GM18909 (cell line): ENCODE data around the gene DPY19L3.
A peak's percentile ranks its signal among the peaks of the same experiment; 100 is the strongest.
"Not testable (repeated sequence)": the region's sequence is repeated elsewhere in the genome, so short reads cannot be mapped to it uniquely, and the experiment has no call there.

Experiments
- ATAC-seq: cut with Tn5 transposase; IDR thresholded peaks from one replicate; pipeline ENCODE4 v1.9.1; 2021; ENCODE audit warnings: mild to moderate bottlenecking; ENCODE audit not compliant: unreplicated experiment, poor library complexity

The DPY19L3 gene

DNA sequence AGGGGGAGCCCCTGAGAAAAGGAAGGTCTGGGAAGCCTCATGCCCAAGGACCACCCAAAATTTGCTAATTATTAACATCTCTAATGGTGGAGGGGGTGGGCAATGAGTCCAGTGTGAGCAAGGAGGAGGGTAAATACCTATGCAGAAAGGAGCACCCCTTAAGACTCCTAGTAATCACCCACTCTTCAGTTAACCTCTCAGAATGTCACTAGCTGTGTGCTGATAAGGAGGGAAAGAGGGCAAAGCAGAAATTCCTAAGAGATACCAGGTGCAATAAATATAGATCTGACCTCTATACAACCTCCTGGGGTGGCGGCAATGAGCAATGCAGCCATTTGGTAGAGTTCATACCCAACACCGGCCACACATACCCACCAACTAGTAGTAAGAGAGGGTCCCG is 12.7 kb upstream of the DPY19L3 start:
- no peak for ATAC-seq

DNA sequence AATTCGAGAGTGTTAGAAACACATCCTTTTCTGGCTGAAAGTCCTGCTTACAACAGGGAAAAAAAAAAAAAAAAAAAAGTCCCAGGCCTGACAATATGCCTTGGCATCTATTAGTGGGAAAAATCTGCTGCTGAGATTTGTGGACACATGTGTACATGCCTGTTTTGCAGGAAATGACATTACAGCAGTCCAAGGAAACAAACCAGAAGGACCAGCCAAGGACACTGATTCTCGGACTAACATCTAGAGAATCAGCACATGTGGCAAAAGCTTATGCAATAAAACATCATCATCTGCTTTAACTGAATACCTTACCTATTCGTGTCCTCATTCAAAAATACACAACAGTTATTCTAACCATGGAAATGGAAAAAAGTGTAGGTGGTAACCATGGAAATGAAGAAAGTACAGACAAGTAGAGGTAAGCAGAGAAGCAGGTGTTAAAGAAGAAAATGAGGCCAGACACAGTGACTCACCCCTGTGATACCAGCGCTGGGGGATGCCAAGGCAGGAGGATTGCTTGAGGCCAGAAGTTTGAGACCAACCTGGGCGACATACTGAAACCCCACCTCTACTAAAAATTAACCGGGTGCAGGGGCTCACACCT is 9.4 kb upstream of the DPY19L3 start:
- ATAC-seq = no peak

DNA sequence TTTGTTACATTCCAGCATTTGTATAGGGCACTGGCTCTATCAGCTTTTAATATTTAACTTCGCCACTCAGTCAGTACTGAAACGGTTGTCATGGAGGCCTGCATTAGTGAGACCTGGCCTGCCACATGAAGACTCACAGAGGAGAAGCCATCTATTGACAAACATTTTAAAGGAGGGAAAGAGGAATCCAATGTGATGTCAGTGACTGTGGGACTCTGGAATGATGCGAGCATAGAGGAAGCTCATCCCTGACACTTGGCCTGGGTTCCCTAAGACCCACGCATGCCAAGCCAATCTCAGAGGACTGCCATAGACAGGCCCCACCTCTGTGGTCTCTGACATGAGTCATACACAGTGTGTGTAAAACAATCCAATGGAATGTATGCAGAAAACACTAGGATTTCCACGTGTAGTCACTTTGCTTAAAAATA is 7.9 kb upstream of the DPY19L3 start:
- ATAC-seq = no peak

DNA sequence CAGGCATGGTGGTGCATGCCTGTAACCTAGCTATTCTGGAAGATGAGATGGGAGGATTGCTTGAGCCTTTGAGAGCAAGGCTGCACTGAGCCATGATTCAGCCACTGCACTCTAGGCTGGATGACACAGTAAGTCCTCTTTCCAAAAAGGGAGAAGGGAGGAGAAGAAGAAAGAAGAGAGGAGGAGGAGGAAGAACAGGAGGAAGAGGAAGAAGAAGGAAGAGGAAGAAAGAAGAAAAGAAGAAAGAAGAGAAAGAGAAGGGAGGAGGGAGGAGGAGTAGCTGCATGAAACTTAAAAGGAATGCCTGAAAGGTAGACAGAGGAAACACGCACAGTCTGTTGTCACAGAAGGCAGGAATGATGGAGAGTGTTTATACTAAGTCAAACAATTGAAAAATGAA is 3.6 kb upstream of the DPY19L3 start:
- ATAC-seq = no peak

DNA sequence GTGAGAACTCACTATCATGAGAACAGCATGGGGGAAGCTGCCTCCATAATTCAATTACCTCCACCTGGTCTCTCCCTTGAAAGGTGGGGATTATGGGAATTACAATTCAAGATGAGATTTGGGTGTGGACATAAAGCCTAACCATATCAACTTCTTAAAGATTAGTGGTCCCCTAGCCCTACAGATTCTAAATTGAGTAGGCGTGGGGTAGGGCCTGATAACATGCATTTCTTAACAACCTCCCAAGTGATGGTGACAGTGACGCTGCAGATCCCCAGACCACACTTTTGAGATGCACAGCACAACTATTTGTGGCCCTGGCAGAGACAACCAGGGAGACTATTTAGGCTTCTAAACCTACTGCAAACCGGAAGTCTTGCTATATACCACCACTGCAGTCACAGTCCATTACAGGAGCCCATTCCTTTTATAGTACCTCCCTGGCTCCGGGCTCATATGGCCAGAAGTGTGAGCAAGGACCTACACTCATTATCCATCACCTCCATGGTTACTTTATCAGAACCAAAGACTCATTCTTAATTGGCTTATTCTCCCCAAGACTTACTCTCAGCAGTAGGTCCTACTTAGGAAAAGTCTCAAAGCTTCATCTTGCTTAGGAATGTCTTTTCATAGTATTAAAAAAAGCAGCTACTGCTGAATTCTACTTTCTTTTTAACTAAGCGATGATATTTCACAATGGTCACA is 2.1 kb upstream of the DPY19L3 start:
- ATAC-seq = no peak

DNA sequence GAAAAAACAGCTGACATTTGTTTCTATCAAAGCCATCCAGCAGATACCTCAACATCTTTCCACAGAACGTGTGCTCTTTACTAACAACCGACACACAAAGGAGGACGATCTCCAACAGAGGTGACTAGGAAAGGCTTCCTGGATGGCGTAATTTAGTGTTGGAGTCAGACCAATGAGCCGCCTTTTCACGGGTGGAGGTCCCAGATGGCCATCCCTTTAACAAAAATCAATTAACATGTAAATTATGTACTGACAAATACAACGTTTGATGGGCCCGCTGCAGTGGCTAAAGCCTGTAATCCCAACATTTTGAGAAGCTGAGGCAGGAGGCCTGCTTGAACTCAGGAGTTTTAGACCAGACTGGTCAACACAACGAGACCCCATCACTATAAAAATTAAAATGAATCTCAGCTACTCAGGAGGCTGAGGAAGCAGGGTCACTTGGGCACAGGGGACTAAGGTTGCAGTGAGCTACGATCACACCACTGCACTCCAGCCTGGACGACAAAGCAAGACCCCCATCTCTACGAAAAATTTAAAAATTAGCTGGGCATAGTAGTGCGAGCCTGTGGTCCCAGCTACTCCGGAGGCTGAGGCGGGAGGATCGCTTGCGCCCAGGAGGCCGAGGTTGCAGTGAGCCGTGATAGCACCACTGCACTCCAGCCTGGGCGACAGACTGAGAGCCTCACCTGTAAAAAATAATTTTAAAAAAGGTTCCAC is 1.2 kb upstream of the DPY19L3 start:
- no peak for ATAC-seq

DNA sequence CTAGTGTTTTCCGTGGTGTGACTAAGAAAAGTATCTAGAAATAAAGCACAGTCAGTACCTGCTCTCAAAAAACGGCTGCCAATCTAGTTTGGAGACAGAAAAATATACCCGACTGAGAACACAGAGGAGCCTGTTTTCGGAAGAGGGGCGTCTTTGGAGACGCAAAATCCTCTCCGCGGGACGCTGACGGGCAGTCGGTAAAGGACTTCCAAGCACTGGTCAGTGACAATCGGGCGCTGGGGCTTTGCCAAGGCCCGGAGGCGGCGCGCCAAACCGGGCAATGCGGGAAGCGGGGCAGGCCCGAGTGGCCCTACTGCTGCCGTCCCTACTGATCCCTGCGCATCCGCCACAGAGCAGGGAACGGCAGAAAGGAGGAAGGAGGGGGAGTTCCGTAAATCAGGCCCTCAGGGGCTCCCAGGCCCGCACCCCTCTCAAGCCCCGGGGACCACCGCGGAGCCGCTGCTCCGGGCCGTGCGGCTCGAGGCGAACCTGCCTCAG is 588 bp upstream of the DPY19L3 start:
- ATAC-seq = peak; percentile 18

DNA sequence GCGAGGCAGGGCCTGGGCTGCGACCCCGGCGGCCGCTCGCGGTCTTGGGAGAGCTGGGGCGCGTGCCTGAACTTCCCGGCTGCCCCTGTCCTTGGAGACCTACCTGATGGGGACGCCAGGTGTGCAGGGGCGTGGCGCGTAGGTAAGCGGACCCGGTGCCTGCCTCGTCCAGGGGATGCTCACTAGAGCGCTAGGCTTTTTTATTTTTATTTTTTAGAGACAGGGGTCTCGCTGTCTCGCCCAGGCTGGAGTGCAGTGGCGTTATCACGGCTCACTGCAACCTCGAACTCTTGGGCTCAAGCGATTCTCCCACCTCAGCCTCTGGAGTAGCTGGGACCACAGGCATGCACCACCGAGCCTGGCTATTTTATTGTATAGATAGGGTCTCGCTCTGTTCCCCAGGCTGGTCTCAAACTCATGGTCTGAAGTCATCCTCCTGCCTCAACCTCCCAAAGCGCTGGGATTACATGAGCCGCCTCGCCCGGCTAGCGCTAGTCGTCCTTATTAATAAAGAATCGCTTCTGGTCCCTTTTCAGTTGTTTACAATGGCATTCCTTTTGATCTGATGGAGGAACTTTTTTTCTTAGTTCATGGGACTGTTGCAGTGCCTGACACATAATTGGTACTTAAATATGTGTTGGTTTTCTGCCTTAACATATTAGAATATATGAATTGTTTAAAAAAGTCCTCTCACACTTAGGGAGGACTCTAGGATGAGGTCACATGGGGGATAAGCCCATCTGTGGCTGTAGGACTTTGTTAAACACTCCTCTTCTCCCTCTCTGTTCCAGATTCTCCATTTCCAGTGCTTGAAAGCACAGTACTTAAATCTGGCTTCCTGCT is 812 bp downstream of the DPY19L3 start:
- ATAC-seq = no peak

DNA sequence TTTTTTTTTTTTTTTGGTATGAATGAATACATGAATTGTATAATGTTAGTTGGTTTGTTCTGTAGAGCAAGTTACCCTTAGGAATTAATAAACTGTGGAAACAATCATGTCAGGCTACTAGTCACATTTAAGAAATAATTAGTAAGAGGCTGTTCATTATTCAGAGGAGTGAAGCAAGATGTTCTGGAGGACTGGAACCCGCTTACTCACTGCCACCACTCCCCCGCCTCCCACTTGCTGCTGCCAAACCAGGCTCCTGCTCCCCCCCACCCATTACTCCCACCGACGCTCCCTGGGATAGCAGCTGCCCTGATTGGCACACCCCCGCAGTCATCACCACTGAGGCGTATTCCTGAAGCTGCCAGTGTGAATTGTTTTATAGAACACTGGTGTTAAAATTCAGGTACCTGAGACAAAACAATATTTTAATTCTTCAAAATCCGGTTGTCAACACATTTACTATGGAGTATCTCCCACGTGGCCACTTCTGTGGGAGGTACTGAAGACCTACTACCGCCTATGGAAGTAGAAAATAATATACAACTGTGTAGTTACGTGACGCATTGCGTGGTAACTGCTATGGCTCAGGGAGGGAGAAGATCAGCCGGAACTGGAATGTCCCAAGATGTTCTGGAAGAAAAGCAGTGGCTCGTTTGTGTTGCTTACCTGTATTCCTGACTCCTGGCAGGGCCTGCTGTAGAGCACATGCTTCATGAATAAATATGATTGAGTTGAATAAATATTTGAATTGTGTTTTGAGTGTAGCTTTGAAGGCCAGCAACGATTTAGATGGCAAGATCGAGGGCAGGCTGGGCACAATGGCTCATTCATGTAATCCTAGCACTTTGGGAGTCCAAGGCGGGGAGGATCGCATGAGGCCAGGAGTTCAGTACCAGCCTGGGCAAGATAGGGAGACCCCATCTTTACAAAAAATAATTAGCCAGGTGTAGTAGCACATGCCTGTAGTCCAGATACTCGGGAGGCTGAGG is 1.7 kb downstream of the DPY19L3 start:
- no peak for ATAC-seq

DNA sequence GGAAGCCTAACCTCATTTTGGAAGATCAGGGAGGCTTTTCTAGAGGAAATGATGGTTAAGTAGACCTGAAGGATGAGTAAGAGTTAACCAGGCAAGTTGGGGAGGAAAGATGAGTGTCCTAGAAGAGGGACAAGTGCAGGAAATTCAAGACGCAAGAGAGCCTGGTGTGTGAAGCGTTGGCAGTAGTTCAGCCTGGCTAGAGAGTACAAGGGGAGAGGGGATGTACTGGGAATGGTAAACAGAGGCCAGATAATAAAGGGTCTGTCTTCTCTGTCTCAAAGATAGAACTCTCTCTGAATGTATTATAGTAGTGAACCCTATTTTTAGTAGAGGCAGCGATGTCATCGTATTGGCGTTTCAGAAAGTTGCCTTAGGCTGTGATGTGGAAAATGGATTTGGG is 9.7 kb downstream of the DPY19L3 start:
- ATAC-seq = no peak

DNA sequence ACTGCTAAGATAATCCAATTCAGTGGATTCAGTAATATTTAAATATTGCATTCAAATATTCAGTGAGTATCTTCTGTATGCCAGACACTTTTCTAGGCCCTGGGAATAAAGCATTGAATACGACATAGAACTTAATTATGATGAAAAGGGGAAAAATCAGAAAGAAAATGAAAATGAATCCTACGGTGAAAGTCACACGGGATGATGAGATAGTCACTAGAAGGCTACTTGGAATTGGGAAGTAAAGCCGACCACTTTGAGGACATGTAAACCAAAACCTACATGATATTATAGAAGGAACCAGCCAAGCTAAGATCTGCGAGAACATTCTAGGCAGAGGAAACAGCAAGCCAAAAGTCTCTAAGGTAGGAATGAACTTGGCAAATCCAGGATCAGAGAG is 10.1 kb downstream of the DPY19L3 start:
- no peak for ATAC-seq

DNA sequence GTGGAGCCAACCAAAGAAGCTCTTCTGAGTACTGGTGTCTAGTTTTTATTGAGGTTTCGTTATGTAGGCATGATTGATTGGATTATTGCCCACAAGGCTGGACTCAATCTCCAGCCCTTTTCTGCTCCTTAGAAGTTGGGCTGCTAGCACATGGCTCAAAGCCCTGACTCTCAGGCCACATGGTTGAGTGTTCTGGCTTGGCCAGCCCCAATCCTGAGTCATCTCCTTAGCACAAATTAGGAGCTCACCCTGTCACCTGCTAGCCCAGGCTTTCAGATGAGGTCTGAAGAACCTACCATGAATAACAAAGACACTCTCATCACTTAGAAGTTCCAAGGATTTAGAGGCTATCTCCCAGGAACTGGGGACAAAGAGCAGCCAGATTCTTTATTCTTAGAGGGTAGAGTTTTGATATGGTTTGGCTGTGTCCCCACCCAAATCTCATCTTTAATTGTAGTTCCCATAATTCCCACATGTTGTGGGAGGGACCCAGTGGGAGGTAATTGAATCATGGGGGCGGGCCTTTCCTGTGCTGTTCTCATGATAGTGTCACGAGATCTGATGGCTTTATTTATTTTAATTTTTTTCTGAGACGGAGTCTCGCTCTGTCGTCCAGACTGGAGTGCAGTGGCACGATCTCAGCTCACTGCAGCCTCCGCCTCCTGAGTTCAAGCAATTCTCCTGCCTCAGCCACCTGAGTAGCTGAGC is 11.3 kb downstream of the DPY19L3 start:
- ATAC-seq = no peak

DNA sequence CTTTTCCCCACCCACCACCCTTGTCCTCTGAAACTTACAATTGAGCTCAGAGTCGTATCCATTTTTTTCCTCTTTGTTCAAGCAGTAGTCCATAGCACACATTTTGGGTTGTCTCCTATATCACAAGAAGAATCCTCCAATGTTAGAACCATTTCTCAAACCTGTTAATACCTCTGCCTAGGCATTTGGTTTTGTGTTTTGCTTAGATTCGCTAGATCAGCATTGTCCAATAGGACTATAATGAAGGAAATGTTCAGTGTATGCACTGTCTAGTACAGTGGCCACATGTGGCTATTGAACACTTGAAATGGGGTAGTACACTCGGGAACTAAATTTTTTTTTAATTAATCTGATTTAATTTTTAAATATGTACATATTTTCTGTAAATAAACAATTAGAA is 12.6 kb downstream of the DPY19L3 start:
- no peak for ATAC-seq

DNA sequence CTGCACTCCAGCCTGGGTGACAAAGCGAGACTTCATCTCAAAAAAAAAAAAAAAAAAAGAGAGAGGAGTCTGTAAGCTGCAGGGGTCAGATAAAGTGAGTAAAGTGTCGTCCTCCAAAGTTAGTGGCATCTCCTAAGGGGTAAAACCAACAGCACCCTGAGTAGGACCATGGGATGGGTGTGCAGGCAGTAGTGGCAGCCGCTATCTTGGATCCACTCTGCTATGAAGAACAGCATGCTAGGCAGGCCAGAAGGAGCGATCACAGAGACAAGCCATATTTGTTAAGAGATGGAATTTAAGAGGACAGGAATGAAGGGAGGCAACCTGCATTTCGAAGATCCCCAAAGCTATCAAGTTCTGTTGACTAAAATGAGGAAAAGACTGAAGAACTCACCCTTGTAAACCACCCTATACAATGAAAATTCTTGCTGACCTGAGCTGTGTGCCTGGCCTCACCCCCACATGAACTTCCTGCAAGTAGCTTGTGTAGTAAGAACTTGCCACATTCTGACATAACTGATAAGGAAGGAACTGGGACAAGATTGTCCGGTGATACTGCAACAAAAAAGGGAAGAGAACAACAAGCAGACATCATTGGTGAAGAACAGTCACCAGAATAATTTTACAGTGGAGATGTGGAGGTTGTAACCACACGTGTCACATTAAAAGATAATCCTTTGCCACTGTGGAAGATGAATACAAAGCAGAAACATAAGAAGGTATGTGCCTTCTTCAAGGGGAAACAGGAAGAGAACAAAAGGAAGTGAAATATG is 16.2 kb downstream of the DPY19L3 start:
- ATAC-seq = no peak

DNA sequence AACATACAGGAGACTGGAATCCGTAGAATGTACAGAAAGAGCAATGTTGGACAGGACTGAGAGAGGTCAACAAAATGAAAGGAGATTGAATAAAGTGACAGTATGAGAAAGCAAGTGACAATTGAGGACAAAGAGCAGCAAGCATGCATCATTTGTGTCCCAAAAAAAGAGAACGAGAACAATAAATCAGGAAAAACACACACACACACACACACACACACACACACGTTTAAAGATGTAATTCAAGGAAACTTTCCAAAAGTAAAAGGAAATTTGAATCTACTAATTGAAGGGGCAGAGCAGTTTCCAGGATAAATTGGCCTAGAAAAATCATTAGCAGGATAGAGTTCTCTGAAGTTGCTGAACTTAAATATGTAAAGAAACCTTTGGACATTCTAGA is 16.9 kb downstream of the DPY19L3 start:
- ATAC-seq = no peak

DNA sequence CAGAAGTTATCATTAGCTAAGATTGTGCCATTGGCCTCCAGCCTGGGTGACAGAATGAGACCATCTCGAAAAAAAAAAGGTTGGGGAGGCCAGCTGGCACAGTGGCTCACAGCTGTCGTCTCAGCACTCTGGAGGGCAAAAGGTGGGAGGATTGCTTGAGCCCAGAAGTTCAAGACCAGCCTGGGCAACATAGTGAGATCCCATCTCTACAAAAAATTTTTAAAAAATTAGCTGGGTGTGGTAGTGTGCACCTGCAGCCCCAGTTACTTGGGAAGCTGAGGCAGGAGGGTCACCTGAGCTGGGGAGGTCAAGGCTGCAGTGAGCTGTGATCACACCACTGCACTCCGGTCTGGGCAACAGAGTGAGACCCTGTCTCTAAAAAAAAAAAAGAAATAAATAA is 18.4 kb downstream of the DPY19L3 start:
- not testable (repeated sequence) for ATAC-seq

DNA sequence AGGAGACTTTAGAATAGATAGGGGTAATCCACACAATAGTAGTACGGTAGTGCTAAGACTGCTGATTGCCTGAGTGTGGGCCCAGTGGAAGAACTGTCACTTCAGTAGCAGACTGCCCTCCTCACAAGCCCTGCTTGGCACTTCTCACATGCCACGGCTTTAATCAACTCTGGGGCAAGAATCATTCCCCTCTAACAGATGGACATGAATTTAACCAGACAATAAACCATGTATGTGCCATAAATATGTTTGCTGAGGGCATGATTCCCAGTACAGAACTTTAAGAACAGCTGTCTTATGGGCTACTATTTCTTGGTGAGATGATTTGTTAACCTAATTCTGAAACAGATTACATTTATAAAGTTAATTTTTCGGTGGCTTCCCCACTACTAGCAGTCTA is 22.0 kb downstream of the DPY19L3 start:
- no peak for ATAC-seq

DNA sequence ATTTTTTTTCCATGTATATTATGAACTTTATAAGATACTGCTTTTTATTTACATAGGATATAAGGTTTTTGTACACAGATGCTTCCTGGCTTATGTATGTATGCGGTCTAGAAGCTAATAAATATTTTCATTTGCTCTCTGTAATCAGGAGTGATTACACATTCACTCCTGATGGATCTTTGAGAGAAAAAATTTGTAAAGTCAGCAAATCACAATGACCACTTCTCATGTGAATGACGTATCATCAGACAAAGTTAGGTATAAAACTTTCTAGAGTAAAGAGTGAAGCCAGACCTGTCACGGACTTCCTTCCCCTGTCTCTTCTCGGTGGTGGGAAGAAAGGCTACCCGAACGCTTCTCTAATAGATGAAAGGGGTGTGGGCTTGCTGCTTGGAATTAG is 31.1 kb downstream of the DPY19L3 start:
- no peak for ATAC-seq
